GM18873 (cell line): ENCODE results near the gene ZNF135.

ENCODE experiments used
- ATAC-seq: cut with Tn5 transposase; IDR thresholded peaks from one replicate; pipeline ENCODE4 v1.9.1; 2021; ENCODE audit warnings: mild to moderate bottlenecking, moderate library complexity, moderate number of reproducible peaks; ENCODE audit not compliant: unreplicated experiment, low FRiP score

Gene ZNF135

GRCh38 chr19:58059003-58059670 lies at the start of gene ZNF135:
Gene ZNF135 (plus strand): TSS chr19:58059282. CDS start chr19:58060003, 721 bp downstream.
- ATAC-seq = no peak

DNA sequence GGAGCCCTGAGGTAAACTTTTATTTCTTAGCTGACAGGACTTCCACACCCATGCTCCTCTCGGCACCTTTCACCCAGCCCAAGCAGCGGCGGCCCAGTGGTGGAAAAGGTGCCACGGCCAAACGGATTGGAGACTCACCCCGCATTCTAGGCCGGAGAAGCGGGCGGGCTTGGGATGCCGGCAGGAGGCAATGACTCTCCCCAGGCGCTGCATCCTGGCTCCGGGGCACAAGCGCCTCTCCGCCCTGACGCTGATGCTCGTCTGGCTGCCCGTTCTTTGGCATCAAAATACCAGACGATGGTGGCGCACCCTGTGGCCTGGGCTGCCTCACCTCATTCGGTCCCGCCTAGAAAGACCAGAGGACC lies 49.8 kb upstream of the ZNF135 start:
- ATAC-seq = no peak

DNA sequence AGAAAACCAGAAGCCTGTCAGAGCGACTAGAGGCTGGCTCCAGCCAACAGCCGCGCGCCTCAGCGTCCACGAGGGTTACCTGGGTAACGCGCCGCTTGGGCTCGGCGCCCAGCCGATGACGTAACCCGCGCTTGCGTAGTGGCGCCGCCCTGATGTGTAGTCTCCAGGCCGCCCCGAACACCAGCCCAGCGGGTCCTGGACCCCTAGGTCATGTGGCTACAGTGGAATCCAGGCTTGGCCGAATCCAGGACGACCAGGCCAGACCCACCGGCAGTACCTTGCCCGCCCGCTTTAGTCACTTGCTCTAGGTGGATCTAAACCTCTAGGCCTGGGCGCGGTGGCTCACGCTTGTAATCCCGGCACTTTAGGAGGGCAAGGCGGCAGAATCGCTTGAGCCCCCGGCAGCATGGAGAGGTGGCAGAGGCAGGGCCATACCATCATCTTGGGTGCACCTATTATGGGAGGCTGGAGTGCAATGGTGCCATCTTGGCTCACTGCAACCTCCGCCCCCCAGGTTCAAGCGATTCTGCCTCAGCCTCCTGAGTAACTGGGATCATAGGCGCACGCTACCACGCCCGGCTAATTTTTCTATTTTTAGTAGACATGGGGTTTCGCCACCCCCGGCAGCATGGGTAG lies 49.3 kb upstream of the ZNF135 start:
- no peak for ATAC-seq

GRCh38 chr19:58010507-58010906 lies 48.6 kb upstream of the ZNF135 start:
- ATAC-seq = no peak

DNA sequence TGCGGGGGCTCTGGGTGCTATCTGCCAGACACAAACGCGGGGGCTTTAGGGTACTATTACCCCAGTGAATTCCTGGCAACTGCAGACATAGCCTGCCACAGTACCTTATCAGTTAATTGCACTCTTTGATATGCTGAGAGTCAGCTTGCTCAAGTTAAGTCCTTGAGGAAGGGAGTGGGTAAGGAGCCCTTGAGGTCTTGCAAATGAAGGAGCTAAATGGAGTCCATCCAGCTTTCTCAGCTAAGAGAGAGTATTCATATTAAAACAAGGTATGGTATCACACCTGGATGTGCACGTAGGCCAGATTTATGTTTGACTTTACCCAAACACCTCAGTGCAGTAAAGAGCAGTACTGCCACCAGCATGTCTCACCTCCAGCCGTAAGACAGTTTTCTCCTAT lies 44.9 kb upstream of the ZNF135 start:
- ATAC-seq = no peak

DNA sequence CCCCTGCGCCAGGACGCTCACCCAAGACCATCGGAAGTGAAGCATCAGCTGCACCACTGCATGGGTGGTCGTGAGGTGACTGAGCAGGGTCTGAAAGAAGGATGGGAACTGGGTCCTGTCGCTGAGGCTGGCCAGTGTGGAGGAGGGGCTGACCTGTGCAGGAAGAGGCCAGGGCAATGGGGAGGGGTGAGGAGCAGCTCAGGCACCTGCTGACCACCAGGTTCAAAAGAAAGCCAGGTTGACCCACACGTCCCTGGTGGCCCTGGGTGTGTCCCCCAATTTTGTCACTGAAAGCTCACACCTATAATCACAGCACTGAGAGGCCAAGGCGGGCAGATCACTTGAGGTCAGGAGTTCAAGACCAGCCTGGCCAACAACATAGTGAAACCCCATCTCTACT lies 39.0 kb upstream of the ZNF135 start:
- no peak for ATAC-seq

DNA sequence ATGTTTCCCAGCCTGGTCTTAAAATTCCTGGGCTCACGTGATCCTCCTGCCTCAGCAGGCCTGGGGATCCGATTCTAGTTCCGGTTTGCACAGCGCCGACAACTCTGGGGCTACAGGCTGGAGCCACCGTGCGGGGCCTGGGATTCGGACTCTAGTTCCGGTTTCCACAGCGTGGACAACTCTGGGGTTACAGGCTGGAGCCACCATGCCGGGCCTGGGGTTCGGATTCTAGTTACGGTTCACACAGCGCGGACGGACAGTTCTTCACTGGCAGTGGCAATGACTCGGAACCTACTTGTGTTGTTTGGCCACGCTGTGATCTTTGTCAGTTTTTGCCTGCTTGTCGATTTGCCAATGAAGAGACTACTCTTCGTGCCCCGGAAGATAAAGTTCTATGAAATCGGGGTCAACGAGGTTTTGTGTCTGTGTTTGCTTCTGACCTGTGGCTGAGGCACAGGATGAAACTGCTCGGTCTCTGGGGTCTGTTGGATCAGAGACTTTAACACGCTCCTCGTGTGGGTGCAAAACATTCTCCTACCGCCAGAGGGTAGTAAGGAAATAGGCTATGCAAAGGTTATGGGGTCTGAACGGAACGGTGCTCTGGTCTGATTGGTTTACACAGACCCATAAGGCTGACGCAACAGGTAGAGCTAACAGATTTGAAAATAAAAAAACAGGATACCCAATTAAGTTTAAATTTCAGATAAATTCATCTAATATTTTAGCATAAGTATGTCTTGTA lies 37.4 kb upstream of the ZNF135 start:
- no peak for ATAC-seq

GRCh38 chr19:58022283-58022660 lies 36.8 kb upstream of the ZNF135 start:
- ATAC-seq = no peak

DNA sequence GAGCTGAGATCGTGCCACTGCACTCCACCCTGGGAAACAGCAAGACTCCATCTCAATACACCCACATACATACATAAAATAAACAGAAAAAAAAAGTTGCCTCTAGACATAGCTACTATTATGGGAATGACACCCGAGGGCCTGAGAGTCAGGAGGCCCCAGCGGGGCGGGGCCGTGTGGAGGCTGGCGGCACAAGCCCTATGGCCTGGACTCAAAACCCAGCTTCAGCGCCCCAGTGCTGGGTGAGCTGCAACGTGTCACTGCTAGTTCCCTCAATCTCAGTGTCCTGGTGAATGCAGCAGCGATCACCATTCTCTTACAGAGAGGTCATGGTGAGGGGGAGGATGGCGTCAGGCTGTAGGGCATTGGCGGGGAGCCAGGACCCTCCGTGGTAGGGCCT lies 34.4 kb upstream of the ZNF135 start:
- no peak for ATAC-seq

GRCh38 chr19:58033741-58034476 lies 25.2 kb upstream of the ZNF135 start, which contains the start of gene ZSCAN1:
Gene ZSCAN1 (plus strand): TSS chr19:58034025. CDS start chr19:58037837, 3,812 bp downstream.
- no peak for ATAC-seq

GRCh38 chr19:58034477-58034793 lies 24.6 kb upstream of the ZNF135 start:
- ATAC-seq = no peak

- no peak for ATAC-seq
Measured at GRCh38 chr19:58035863-58036262, 23.2 kb upstream of the ZNF135 start.

DNA sequence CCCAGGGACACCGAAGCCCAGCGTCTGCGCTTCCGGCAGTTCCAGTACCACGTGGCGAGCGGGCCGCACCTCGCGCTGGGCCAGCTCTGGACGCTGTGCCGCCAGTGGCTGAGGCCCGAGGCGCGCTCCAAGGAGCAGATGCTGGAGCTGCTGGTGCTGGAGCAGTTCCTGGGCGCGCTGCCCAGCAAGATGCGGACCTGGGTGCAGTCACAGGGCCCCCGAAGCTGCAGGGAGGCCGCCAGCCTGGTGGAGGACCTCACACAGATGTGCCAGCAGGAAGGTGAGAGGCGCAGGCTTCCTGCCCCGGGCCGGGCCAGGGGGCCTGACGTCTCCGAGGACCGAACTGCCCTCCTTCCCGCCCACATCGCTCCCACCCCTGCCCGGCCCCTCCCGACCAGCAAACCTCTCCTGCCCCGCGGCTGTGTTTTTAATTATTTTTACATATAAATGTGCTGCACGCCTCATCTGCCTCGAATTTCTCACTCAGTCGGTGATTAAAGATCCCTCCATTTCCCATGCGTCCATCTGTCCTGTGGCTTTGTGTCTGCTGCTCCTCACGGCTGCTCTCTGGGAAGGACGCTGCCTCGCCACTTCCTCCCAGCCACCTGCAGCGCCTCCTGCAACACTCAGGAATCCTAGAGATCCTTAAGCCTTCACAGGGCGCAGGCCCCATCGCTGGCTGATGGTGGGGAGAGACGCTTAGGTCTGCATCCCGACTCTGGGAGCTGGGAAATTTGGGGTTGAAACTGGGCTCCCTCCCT lies 21.0 kb upstream of the ZNF135 start:
- ATAC-seq = no peak

- no peak for ATAC-seq
Measured at GRCh38 chr19:58038688-58039204, 20.3 kb upstream of the ZNF135 start.

DNA sequence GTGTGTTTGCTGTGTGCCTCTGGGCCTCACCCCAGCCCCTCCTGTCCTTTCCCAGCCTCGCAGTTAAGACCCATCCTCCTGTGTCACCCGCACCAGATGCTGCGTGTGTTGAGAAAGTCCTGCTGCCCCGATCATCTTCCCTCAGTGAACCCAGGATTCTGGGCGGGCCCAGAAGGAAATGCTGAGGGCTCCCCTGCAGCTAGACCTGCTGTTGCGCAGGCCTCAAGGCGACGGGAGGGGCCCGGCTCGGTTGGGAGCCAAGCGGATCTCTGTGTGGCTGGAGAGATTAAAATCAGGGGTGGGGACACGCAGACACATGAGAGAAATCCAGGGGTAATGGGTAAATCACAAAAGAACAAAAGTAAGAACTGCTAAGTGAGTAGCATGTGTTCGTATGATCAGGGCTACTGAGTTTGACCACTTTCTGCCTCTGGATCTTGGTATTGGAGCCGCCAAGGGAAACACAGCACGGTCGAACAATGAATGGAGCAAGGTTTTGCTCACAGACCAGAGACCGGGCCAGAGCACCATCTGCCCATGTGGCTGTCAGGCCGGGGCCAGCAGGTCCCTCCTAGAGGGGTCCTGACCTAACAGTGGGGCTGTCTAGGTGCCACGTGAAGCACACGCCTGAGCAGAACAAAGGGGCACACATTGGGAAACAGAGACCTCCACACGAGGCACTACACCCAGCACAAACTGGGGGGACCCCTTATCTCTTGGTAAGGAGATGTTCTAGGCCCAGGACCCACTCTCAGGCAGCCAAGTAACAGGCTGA lies 18.1 kb upstream of the ZNF135 start:
- ATAC-seq = no peak

GRCh38 chr19:58042495-58043340 lies 16.4 kb upstream of the ZNF135 start:
- no peak for ATAC-seq

DNA sequence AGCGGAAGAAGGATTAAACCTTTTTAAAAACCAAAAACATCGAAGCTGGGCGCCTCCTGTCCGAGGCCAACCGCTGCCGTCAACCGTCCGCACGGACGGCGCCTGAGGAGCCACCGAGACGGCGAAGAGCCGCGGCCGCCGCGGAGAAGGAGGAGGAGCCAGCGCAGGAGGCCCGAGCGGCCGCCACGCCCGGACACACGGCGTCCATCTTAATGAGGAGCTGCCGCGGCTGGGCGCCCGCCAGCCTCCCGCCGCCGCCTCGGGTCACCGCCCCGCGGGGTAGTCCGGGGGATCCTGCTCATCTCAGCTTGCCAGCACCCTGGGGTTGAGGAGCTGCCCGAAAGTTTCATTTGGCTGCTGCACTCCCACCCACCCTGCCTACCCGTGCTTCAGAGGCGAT lies 14.7 kb upstream of the ZNF135 start:
- ATAC-seq = no peak

GRCh38 chr19:58044886-58045285 lies 14.2 kb upstream of the ZNF135 start:
- ATAC-seq = no peak
